Activated B cell treated with CpG ODN at 0.5 μM for 24 hours (primary cell): ENCODE data around the gene TOR1B. TPM values are rescaled to one million over a fixed set of nuclear protein-coding genes. Genes with fewer than 3 reads are reported as not detected.

Experiments used
- ATAC-seq: fragments of 200-7000 bp; cut with Tn5 transposase; one replicate; pipeline ENCODE4 v1.10.0; 2021; ENCODE audit warnings: low read depth, mild to moderate bottlenecking, moderate library complexity
- CTCF ChIA-PET: fragments of 350-600 bp; sonication (Branson Sonifier 250); formaldehyde crosslinking; loops from one replicate; lab custom pipeline; 2021; ENCODE audit warnings: antibody characterized with exemption; lab: Charles Lee
- POLR2A ChIA-PET: fragments of 350-600 bp; sonication (Branson Sonifier 250); formaldehyde crosslinking; loops from one replicate; lab custom pipeline; 2021; ENCODE audit warnings: antibody characterized with exemption; lab: Charles Lee
- DNase-seq: peaks from one replicate; pipeline ENCODE4 v3.0.0; 2022
- H3K27ac Mint-ChIP-seq: one replicate; pipeline ENCODE4 v1.8.0; 2020; ENCODE audit warnings: mixed read lengths
- H3K27me3 Mint-ChIP-seq: one replicate; pipeline ENCODE4 v1.8.0; 2021; ENCODE audit warnings: mixed read lengths
- H3K36me3 Mint-ChIP-seq: one replicate; pipeline ENCODE4 v1.8.0; 2021; ENCODE audit warnings: low read depth, mixed read lengths
- H3K4me1 Mint-ChIP-seq: one replicate; pipeline ENCODE4 v1.8.0; 2021; ENCODE audit warnings: mixed read lengths
- H3K4me3 Mint-ChIP-seq: one replicate; pipeline ENCODE4 v1.8.0; 2020; ENCODE audit warnings: mild to moderate bottlenecking, mixed read lengths
- H3K9me3 Mint-ChIP-seq: one replicate; pipeline ENCODE4 v1.8.0; 2020; ENCODE audit warnings: mixed read lengths
- intact Hi-C: fragments of 100-400 bp; cut with micrococcal nuclease; formaldehyde crosslinking; loops from one replicate; pipeline ENCODE4 v1.15.1; 2024
- total RNA-seq: library from RNA; stranded (reverse); gene quantifications from 2 replicates; pipeline ENCODE4 v1.2.3, GENCODE V29; 2022
- TF ChIP-seq, protein P1 (sequence below): fragments of 200-600 bp; IDR thresholded peaks from one replicate; pipeline ENCODE4 v1.8.0; 2022; ENCODE audit warnings: antibody characterized with exemption, mild to moderate bottlenecking

The TOR1B gene
- total RNA-seq, 1 donor from 2014 or later = 15.3 TPM

GRCh38 chr9:129812385-129812784, 9.4 kb downstream of the TOR1B start:
- peaks cover 83% of the 10 kb centered on the region for H3K36me3 Mint-ChIP-seq
- POLR2A ChIA-PET = no interaction called here
- no peak overlapping the region for H3K4me3 Mint-ChIP-seq
- TF ChIP-seq, protein P1, sequence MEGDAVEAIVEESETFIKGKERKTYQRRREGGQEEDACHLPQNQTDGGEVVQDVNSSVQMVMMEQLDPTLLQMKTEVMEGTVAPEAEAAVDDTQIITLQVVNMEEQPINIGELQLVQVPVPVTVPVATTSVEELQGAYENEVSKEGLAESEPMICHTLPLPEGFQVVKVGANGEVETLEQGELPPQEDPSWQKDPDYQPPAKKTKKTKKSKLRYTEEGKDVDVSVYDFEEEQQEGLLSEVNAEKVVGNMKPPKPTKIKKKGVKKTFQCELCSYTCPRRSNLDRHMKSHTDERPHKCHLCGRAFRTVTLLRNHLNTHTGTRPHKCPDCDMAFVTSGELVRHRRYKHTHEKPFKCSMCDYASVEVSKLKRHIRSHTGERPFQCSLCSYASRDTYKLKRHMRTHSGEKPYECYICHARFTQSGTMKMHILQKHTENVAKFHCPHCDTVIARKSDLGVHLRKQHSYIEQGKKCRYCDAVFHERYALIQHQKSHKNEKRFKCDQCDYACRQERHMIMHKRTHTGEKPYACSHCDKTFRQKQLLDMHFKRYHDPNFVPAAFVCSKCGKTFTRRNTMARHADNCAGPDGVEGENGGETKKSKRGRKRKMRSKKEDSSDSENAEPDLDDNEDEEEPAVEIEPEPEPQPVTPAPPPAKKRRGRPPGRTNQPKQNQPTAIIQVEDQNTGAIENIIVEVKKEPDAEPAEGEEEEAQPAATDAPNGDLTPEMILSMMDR = no peak
- no peaks in the 10 kb centered on the region for H3K27me3 Mint-ChIP-seq
- DNase-seq (no peak), ATAC-seq (no peak)
- intact Hi-C loops = no loop called here
- CTCF ChIA-PET = no interaction called here
- H3K27ac Mint-ChIP-seq = no peak overlapping the region
- H3K9me3 Mint-ChIP-seq = no peaks in the 10 kb centered on the region
- peaks cover 8% of the 10 kb centered on the region for H3K4me1 Mint-ChIP-seq

GRCh38 chr9:129813661-129814060, 10.7 kb downstream of the TOR1B start:
- peaks cover 8% of the 10 kb centered on the region for H3K4me1 Mint-ChIP-seq
- intact Hi-C loops = no loop called here
- ChIA-PET CTCF (interaction anchor here (1.1 kb wide), 1 partner anchor 23 kb away, joined by 3 read pairs; no protein-coding TSS in a partner anchor), POLR2A (no interaction called here)
- DNase-seq (no peak), ATAC-seq (no peak)
- H3K4me3 Mint-ChIP-seq = no peak overlapping the region
- no peak overlapping the region for H3K27ac Mint-ChIP-seq
- no peaks in the 10 kb centered on the region for H3K27me3 Mint-ChIP-seq
- H3K9me3 Mint-ChIP-seq = no peaks in the 10 kb centered on the region
- peaks cover 85% of the 10 kb centered on the region for H3K36me3 Mint-ChIP-seq
- TF ChIP-seq, protein P1 = no peak

DNA sequence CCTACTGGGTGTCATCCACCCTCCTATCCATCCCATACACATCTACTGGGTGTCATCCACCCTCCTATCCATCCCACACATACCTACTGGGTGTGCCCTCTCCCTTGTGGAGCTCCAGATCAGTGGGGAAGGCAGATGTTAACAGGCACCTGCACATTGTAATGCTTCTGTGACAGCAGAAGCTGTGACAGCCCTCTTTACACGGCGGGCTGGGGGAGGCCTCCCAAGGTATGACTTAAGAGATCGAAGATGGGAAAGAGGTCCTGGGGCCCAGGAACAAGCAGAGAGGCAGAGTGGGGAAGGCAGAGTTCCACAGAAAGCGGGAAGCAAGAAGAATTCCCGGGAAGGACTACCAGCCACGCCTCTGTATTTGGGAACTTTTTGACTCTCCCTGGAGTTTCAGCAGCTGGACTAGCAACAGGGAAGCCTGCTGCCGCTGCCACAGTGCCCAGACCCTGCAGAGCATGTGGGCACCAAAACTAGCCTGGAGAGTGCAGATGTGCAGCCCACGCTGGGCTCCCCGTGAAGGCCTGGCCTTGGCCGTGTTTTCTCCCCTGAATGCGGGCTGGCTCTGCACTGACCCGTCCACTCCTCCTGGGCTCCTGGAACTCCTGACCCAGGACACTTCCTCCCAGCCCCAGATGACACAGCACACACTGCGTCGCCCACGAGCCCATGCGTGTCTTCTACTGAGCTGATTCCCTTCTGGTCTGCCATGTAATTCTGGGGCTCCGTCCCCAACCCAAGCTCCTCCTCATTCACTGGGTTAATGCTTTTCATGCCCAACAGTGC, 11.6 kb downstream of the TOR1B start:
- H3K27me3 Mint-ChIP-seq = no peaks in the 10 kb centered on the region
- H3K4me1 Mint-ChIP-seq = peaks cover 4% of the 10 kb centered on the region
- ChIA-PET POLR2A (no interaction called here), CTCF (no interaction called here)
- TF ChIP-seq, protein P1 = no peak
- no peaks in the 10 kb centered on the region for H3K9me3 Mint-ChIP-seq
- H3K27ac Mint-ChIP-seq = no peak overlapping the region
- no peak overlapping the region for H3K4me3 Mint-ChIP-seq
- ATAC-seq (no peak), DNase-seq (no peak)
- peaks cover 81% of the 10 kb centered on the region for H3K36me3 Mint-ChIP-seq
- intact Hi-C loops = no loop called here

DNA sequence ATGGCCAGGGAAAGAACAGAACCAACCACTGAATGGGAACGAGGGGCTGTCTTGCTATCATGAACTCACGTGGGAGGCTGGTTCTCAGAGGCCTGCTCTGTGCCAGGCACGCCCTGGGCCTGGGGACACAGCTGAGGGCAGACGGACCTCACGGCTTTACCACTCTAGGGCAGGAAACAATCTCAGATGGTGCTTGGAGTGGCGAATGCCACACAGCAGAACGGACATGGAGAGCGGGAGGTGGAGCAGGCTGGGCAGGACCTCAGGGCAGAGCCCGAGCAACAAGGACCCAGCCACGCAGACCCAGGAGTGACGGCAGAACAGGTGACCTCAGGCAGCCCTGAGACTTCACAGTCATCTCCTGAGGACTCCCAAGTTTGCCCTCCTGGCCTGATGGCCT, 12.3 kb downstream of the TOR1B start:
- TF ChIP-seq, protein P1 = no peak
- intact Hi-C loops = no loop called here
- no peak for DNase-seq
- ChIA-PET POLR2A (no interaction called here), CTCF (no interaction called here)
- Mint-ChIP-seq H3K4me3 (no peak overlapping the region), H3K4me1 (peaks cover 4% of the 10 kb centered on the region), H3K27me3 (no peaks in the 10 kb centered on the region), H3K36me3 (peaks cover 78% of the 10 kb centered on the region), H3K27ac (no peak overlapping the region), H3K9me3 (no peaks in the 10 kb centered on the region)
- no peak for ATAC-seq

- ChIA-PET CTCF (no interaction called here), POLR2A (interaction anchor here (0.5 kb wide), 1 partner anchor 15 kb away, joined by 3 read pairs; no protein-coding TSS in a partner anchor)
- H3K9me3 Mint-ChIP-seq = no peaks in the 10 kb centered on the region
- peaks cover 72% of the 10 kb centered on the region for H3K36me3 Mint-ChIP-seq
- ATAC-seq = no peak
- TF ChIP-seq, protein P1 = no peak
- peaks cover 4% of the 10 kb centered on the region for H3K4me1 Mint-ChIP-seq
- no peaks in the 10 kb centered on the region for H3K27me3 Mint-ChIP-seq
- intact Hi-C loops = no loop called here
- H3K4me3 Mint-ChIP-seq = no peak overlapping the region
- no peak overlapping the region for H3K27ac Mint-ChIP-seq
- DNase-seq = no peak
Measured at GRCh38 chr9:129816501-129817435, 13.8 kb downstream of the TOR1B start.
